NB4 (cell line): Measurements from ENCODE around the gene SMAD7.

Experiments
- CTCF ChIP-seq: IDR thresholded peaks from one replicate; pipeline ENCODE4 v1.5.1; 2012; ENCODE audit warnings: low read depth, low read length
- POLR2A ChIP-seq: IDR thresholded peaks from 2 replicates; pipeline ENCODE4 v1.6.1; 2011; ENCODE audit warnings: mild to moderate bottlenecking; ENCODE audit not compliant: insufficient read length; ENCODE audit errors: extremely low read depth

- no peak for TF ChIP-seq CTCF
- no peak for TF ChIP-seq POLR2A
Measured at GRCh38 chr18:48886520-48887293, 64.1 kb downstream of the SMAD7 start.
